HG02571 (cell line): Measurements from ENCODE around the gene KBTBD13.

Experiments used
- ATAC-seq: cut with Tn5 transposase; IDR thresholded peaks from one replicate; pipeline ENCODE4 v1.9.1; 2021; ENCODE audit warnings: mild to moderate bottlenecking, moderate library complexity; ENCODE audit not compliant: unreplicated experiment

KBTBD13 gene

GRCh38 chr15:65050270-65050669 is 26.3 kb upstream of the KBTBD13 start:
- no peak for ATAC-seq

GRCh38 chr15:65051266-65051665 is 25.3 kb upstream of the KBTBD13 start:
- ATAC-seq = no peak

GRCh38 chr15:65052956-65053355 is 23.6 kb upstream of the KBTBD13 start:
- no peak for ATAC-seq

GRCh38 chr15:65054333-65055200 is 22.0 kb upstream of the KBTBD13 start:
- no peak for ATAC-seq

GRCh38 chr15:65055201-65055870 is 21.2 kb upstream of the KBTBD13 start:
- ATAC-seq = no peak

GRCh38 chr15:65056106-65056505 is 20.4 kb upstream of the KBTBD13 start:
- ATAC-seq = no peak

- no peak for ATAC-seq
Observed at GRCh38 chr15:65056868-65057548, 19.5 kb upstream of the KBTBD13 start.

- ATAC-seq = no peak
Observed at GRCh38 chr15:65057549-65057940, 19.0 kb upstream of the KBTBD13 start.

GRCh38 chr15:65058394-65059368 is 17.9 kb upstream of the KBTBD13 start:
- no peak for ATAC-seq

GRCh38 chr15:65059369-65059750 is 17.2 kb upstream of the KBTBD13 start:
- ATAC-seq = no peak

- no peak for ATAC-seq
Observed at GRCh38 chr15:65059931-65060596, 16.5 kb upstream of the KBTBD13 start.

GRCh38 chr15:65060641-65061397 is 15.7 kb upstream of the KBTBD13 start:
- no peak for ATAC-seq

GRCh38 chr15:65062061-65062460 is 14.5 kb upstream of the KBTBD13 start:
- no peak for ATAC-seq

- no peak for ATAC-seq
Observed at GRCh38 chr15:65062726-65063125, 13.8 kb upstream of the KBTBD13 start.

GRCh38 chr15:65066001-65066634 is 10.4 kb upstream of the KBTBD13 start:
- no peak for ATAC-seq

GRCh38 chr15:65066635-65067316 is 9.8 kb upstream of the KBTBD13 start:
- no peak for ATAC-seq

GRCh38 chr15:65067317-65067644 is 9.3 kb upstream of the KBTBD13 start:
- no peak for ATAC-seq

- ATAC-seq = no peak
Observed at GRCh38 chr15:65067645-65068402, 8.7 kb upstream of the KBTBD13 start, which contains the start of gene RASL12. RASL12 (minus strand) TSS chr15:65067991; CDS start chr15:65067835, 156 bp downstream.
